ENCODE results near the gene RELB. TPM values are rescaled to one million over a fixed set of nuclear protein-coding genes. Genes with fewer than 3 reads are reported as not detected.
A peak's percentile ranks its signal among the peaks of the same experiment; 100 is the strongest.

RELB gene
- total and polyA plus RNA-seq, 9 of the 15 experiments (the other 6 are each of a cell fraction or from before 2014, with no cell fraction given) = 0.15 to 1.1 (median 0.28) TPM; not detected in 2

- TF ChIP-seq NFXL1 (CRISPR knock-in tag; IDR thresholded peaks at IDR 0.05) (no peak), EHMT2 (IDR thresholded peaks at IDR 0.05) (no peak), HES1 (IDR thresholded peaks at IDR 0.05; ENCODE audit: low read depth) (no peak), KLF16 (IDR thresholded peaks at IDR 0.05) (peak; percentile 99), BRF1 (IDR thresholded peaks at IDR 0.05; ENCODE audit: borderline replicate concordance, extremely low read depth, insufficient read length) (no peak), CREB3L1 (IDR thresholded peaks at IDR 0.05; ENCODE audit: borderline replicate concordance, low read depth) (peak; percentile 86), FOSL1 (tag; conservative IDR thresholded peaks at IDR 0.05) (peak; percentile 13; the same call in 1 of the 2 replicates), MYNN (IDR thresholded peaks at IDR 0.05) (0 out of 2 replicates have a peak, but pooled peaks have one; percentile 39), MYNN (CRISPR knock-in tag; IDR thresholded peaks at IDR 0.05) (no peak), USF2 (CRISPR knock-in tag; IDR thresholded peaks at IDR 0.05) (no peak), MECOM (CRISPR knock-in tag; IDR thresholded peaks at IDR 0.05) (no peak), ZNF165 (CRISPR knock-in tag; IDR thresholded peaks at IDR 0.05; ENCODE audit: borderline replicate concordance) (no peak), ZNF324 (CRISPR knock-in tag; IDR thresholded peaks at IDR 0.05) (no peak), ZNF639 (CRISPR knock-in tag; conservative IDR thresholded peaks at IDR 0.05 in 1 of 2, IDR thresholded peaks at IDR 0.05 in 1 of 2) (peak in 1 of 2 experiments; percentile 97; a peak in 2 of 4 replicates), RFX1 (IDR thresholded peaks at IDR 0.05) (no peak), ZBTB9 (CRISPR knock-in tag; IDR thresholded peaks at IDR 0.05) (no peak), ZNF140 (CRISPR knock-in tag; IDR thresholded peaks at IDR 0.05) (no peak), ZBTB5 (IDR thresholded peaks at IDR 0.05) (no peak), IRF2 (CRISPR knock-in tag; IDR thresholded peaks at IDR 0.05) (no peak), CSDE1 (IDR thresholded peaks at IDR 0.05) (no peak)
Measured at GRCh38 chr19:44954649-44955504, 46.4 kb upstream of the RELB start, which contains the start of gene CLPTM1 (continued).

Measured in K562 (cell line).